C4-2B (cell line): ENCODE measurements around the gene RNU6-8.

Experiments used
- H3K27ac ChIP-seq: fragments of 450-650 bp; 2 replicates; pipeline ENCODE4 v1.5.1; 2017
- CTCF ChIP-seq: fragments of 450-650 bp; conservative IDR thresholded peaks from 2 replicates; pipeline ENCODE4 v1.5.1; 2017; ENCODE audit warnings: mild to moderate bottlenecking
- ZFX ChIP-seq: fragments of 450-650 bp; IDR thresholded peaks from 2 replicates; pipeline ENCODE4 v1.6.1; 2017

Gene RNU6-8

GRCh38 chr14:32224737-32225377, 21.8 kb upstream of the RNU6-8 start:
- TF ChIP-seq CTCF (no peak; the same call in 1 of the 2 replicates), ZFX (no peak)
- H3K27ac ChIP-seq = no peak overlapping the region

- TF ChIP-seq CTCF (no peak), ZFX (no peak)
- no peak overlapping the region for H3K27ac ChIP-seq
Measured at GRCh38 chr14:32217301-32217700, 14.2 kb upstream of the RNU6-8 start.

GRCh38 chr14:32212833-32213232, 9.8 kb upstream of the RNU6-8 start:
- TF ChIP-seq CTCF (no peak), ZFX (no peak)
- no peak overlapping the region for H3K27ac ChIP-seq

- no peak for TF ChIP-seq ZFX
- TF ChIP-seq CTCF = no peak
- H3K27ac ChIP-seq = no peak overlapping the region
Measured at GRCh38 chr14:32211068-32211404, 8.0 kb upstream of the RNU6-8 start.

- H3K27ac ChIP-seq = no peak overlapping the region
- TF ChIP-seq ZFX (no peak), CTCF (no peak)
Measured at GRCh38 chr14:32209471-32209870, 6.4 kb upstream of the RNU6-8 start.

GRCh38 chr14:32208490-32208889, 5.4 kb upstream of the RNU6-8 start:
- TF ChIP-seq ZFX = no peak
- TF ChIP-seq CTCF = no peak

GRCh38 chr14:32206552-32206951, 3.5 kb upstream of the RNU6-8 start:
- no peak overlapping the region for H3K27ac ChIP-seq
- TF ChIP-seq CTCF (no peak), ZFX (no peak)

More at GRCh38 chr14:32208490-32208889, 5.4 kb upstream of the RNU6-8 start:
- no peak overlapping the region for H3K27ac ChIP-seq
